ENCODE data around the gene NAB2.

- TF ChIP-seq CTCF (IDR thresholded peaks at IDR 0.05 in 2 of 3, conservative IDR thresholded peaks at IDR 0.05 in 1 of 3; ENCODE audit: control insufficient read depth in 2 of 3, extremely low read depth in 1 of 3, insufficient read depth in 1 of 3, low read depth in 3 of 3, low read length in 3 of 3), result no peak
- no peak for TF ChIP-seq TAF1 (IDR thresholded peaks at IDR 0.05; ENCODE audit: borderline replicate concordance, low read depth, low read length)
- TF ChIP-seq EZH2 (IDR thresholded peaks at IDR 0.05; ENCODE audit: borderline replicate concordance, control insufficient read depth, low read depth, low read length), result no peak
These were observed 14.9 kb downstream of the NAB2 start for GRCh38 chr12:57103856-57104255.
